Dermis microvascular lymphatic vessel endothelial cell (primary cell): ENCODE measurements around the gene AEBP1. TPM values are rescaled to one million over a fixed set of nuclear protein-coding genes. Genes with fewer than 3 reads are reported as not detected.

Experiments used
- DNase-seq, 2 donors: peaks; one replicate each; pipeline versions ENCODE4 v3.0.0 to v3.0.0-alpha.2; 2010; ENCODE audit warnings: low read depth in 2 of 2
- total RNA-seq: library from RNA; depleted of rRNA; stranded (reverse); fragments of >200 nt; gene quantifications from 2 replicates; pipeline ENCODE4 v1.2.1, GENCODE V29; 2014

AEBP1 gene
- total RNA-seq, 1 donor from 2014 or later: 9.1 TPM

GRCh38 chr7:44140341-44140740, 36.2 kb downstream of the AEBP1 start:
- no peak for DNase-seq

- no peak for DNase-seq
These were observed 37.2 kb downstream of the AEBP1 start, which contains the start of gene MYL7 for GRCh38 chr7:44141221-44141850. MYL7 (minus strand) TSS chr7:44141332; CDS start chr7:44141305, 27 bp downstream.

- no peak for DNase-seq
These were observed 37.9 kb downstream of the AEBP1 start for GRCh38 chr7:44142028-44142427.

GRCh38 chr7:44143646-44144250, 39.6 kb downstream of the AEBP1 start:
- DNase-seq: no peak

GRCh38 chr7:44144426-44144967, 40.4 kb downstream of the AEBP1 start:
- DNase-seq: no peak

GRCh38 chr7:44144968-44145478, 40.9 kb downstream of the AEBP1 start:
- DNase-seq: no peak

GRCh38 chr7:44145479-44145968, 41.4 kb downstream of the AEBP1 start:
- DNase-seq: no peak

GRCh38 chr7:44145969-44146911, 42.1 kb downstream of the AEBP1 start:
- DNase-seq: peak in 1 of 2 donors; percentile 55

GRCh38 chr7:44147026-44147991, 43.2 kb downstream of the AEBP1 start:
- no peak for DNase-seq

GRCh38 chr7:44148166-44148565, 44.0 kb downstream of the AEBP1 start:
- DNase-seq: no peak

- DNase-seq: no peak
These were observed 44.9 kb downstream of the AEBP1 start for GRCh38 chr7:44148961-44149536.

- no peak for DNase-seq
These were observed 45.7 kb downstream of the AEBP1 start for GRCh38 chr7:44149571-44150465.

- no peak for DNase-seq
These were observed 46.3 kb downstream of the AEBP1 start for GRCh38 chr7:44150466-44150832.

- no peak for DNase-seq
These were observed 47.1 kb downstream of the AEBP1 start for GRCh38 chr7:44150966-44151941.

GRCh38 chr7:44151956-44152355, 47.8 kb downstream of the AEBP1 start:
- no peak for DNase-seq

- no peak for DNase-seq
These were observed 49.1 kb downstream of the AEBP1 start for GRCh38 chr7:44152971-44153947.

GRCh38 chr7:44153948-44154335, 49.8 kb downstream of the AEBP1 start:
- DNase-seq: no peak
